SK-N-MC (cell line): ENCODE measurements around the gene SMYD3.

Experiments
- EZH2 ChIP-seq: fragments of 200-600 bp; sonication (generic); IDR thresholded peaks from one replicate; pipeline ENCODE4 v1.6.1; 2017; ENCODE audit warnings: antibody characterized with exemption
- FOXP2 ChIP-seq: optimal IDR thresholded peaks from 2 replicates; pipeline ENCODE3; 2011; ENCODE audit warnings: mild to moderate bottlenecking, moderate library complexity; ENCODE audit not compliant: insufficient read depth; ENCODE audit errors: extremely low read length, control extremely low read depth
- POLR2AphosphoS5 ChIP-seq: IDR thresholded peaks from 2 replicates; pipeline ENCODE4 v1.6.1; 2012; ENCODE audit warnings: mild to moderate bottlenecking, low read depth, low read length, borderline replicate concordance

DNA sequence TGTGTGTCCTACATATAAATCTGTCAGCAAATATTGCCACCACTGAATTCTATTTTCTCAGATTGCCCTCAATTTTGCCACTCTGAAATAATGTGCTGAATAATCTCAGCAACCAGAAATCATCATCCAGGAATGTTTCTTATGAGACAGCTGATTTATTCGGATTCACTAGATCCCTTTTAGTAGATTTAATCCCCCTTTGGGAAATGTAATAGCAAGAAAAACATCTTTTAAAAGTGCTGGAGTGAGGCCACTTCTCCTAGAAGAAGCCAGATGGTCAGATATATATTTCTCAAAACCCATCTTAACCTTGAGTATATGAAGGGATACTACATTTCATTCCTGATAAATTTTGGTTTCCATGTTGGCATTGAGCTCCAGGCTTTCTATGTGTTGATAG lies 327.7 kb downstream of the SMYD3 start:
- no peak for TF ChIP-seq POLR2AphosphoS5
- no peak for TF ChIP-seq EZH2
- no peak for TF ChIP-seq FOXP2
